Breast epithelium (tissue), 4 donors: ENCODE results near the gene MLX. TPM values are rescaled to one million over a fixed set of nuclear protein-coding genes. Genes with fewer than 3 reads are reported as not detected.

Source experiments
- DNase-seq, 2 donors: peaks; one replicate each; pipeline ENCODE4 v3.0.0-alpha.2; 2019; ENCODE audit warnings: low spot score in 2 of 2
- H3K27ac ChIP-seq, 2 donors: fragments of 200-600 bp; sonication (generic) in 1 of 2; one replicate each; pipeline ENCODE4 v1.5.1; 2016 to 2019; ENCODE audit warnings: mild to moderate bottlenecking in 1 of 2
- H3K27me3 ChIP-seq, 2 donors: fragments of 200-600 bp; sonication (generic) in 1 of 2; one replicate each; pipeline versions ENCODE4 v1.5.1 to v1.6.0; 2017 to 2019; ENCODE audit warnings: control low read depth in 1 of 2, mild to moderate bottlenecking in 1 of 2
- H3K36me3 ChIP-seq: fragments of 200-600 bp; one replicate; pipeline ENCODE4 v1.5.1; 2019
- H3K4me1 ChIP-seq, 2 donors: fragments of 200-600 bp; sonication (generic); one replicate each; pipeline ENCODE4 v1.5.1; 2016 to 2019; ENCODE audit warnings: control low read depth in 1 of 2
- H3K4me3 ChIP-seq, 3 donors: fragments of 200-600 bp; sonication (generic); 1 replicate in 2 of 3; 2 replicates in 1 of 3; pipeline ENCODE4 v1.5.1; 2016 to 2019; ENCODE audit warnings: mild to moderate bottlenecking in 3 of 3, moderate library complexity in 2 of 3
- H3K9me3 ChIP-seq, 2 donors: fragments of 200-600 bp; sonication (generic) in 1 of 2; one replicate each; pipeline ENCODE4 v1.5.1; 2016 to 2019; ENCODE audit warnings: control low read depth in 1 of 2
- CTCF ChIP-seq, 3 donors: fragments of 450-650 bp; IDR thresholded peaks; one replicate each; pipeline ENCODE4 v1.5.1; 2016 to 2017; ENCODE audit warnings: antibody characterized with exemption in 3 of 3, mild to moderate bottlenecking in 3 of 3, moderate library complexity in 3 of 3
- POLR2A ChIP-seq: fragments of 450-650 bp; IDR thresholded peaks from one replicate; pipeline ENCODE4 v1.6.1; 2016; ENCODE audit warnings: antibody characterized with exemption, mild to moderate bottlenecking, moderate library complexity
- POLR2AphosphoS5 ChIP-seq, 3 donors: sonication (generic); formaldehyde crosslinking; IDR thresholded peaks; one replicate each; pipeline ENCODE4 v1.6.1; 2017; ENCODE audit warnings: antibody characterized with exemption in 3 of 3
- intact Hi-C: fragments of 100-400 bp; cut with DNase I; formaldehyde crosslinking; loops from one replicate; pipeline ENCODE4 v1.15.1; 2023; ENCODE audit warnings: low total_unique reads
- total RNA-seq, 3 donors: library from RNA; depleted of rRNA; stranded (reverse); fragments of >200 nt; gene quantifications; one replicate each; pipeline ENCODE4 v1.1.0, GENCODE V29; 2016

The MLX gene
- total RNA-seq, 3 donors from 2014 or later, result 27.2 to 49.8 (median 39.4) TPM

GRCh38 chr17:42530952-42531454 lies 35.9 kb upstream of the MLX start:
- TF ChIP-seq POLR2AphosphoS5 (IDR thresholded peaks at IDR 0.05), result no peak
- TF ChIP-seq POLR2A, result no peak
- TF ChIP-seq CTCF (IDR thresholded peaks at IDR 0.05), result no peak
- no peak for DNase-seq
- H3K27ac ChIP-seq, result peak overlapping the region; percentile 78 to 89
- H3K4me1 ChIP-seq, result peaks cover 0 to 8% of the 10 kb centered on the region in 2 donors
- intact Hi-C loops, result no loop called here
- H3K27me3 ChIP-seq, result no peaks in the 10 kb centered on the region
- H3K4me3 ChIP-seq, result no peak overlapping the region
- no peaks in the 10 kb centered on the region for H3K36me3 ChIP-seq
- H3K9me3 ChIP-seq, result no peaks in the 10 kb centered on the region

GRCh38 chr17:42531455-42532354 lies 35.2 kb upstream of the MLX start:
- Histone ChIP-seq H3K27me3 (no peaks in the 10 kb centered on the region), H3K4me1 (peaks cover 0 to 8% of the 10 kb centered on the region in 2 donors), H3K36me3 (no peaks in the 10 kb centered on the region), H3K27ac (peak overlapping the region; percentile 78 to 89), H3K9me3 (no peaks in the 10 kb centered on the region), H3K4me3 (peak overlapping the region; percentile 48 to 76 (median 57))
- DNase-seq, result no peak
- intact Hi-C loops, result no loop called here
- peak in 2 of 3 donors; percentile 29 to 47 for TF ChIP-seq POLR2AphosphoS5 (IDR thresholded peaks at IDR 0.05)
- TF ChIP-seq POLR2A, result no peak
- TF ChIP-seq CTCF (IDR thresholded peaks at IDR 0.05), result peak; percentile 59 to 79 (median 60)

GRCh38 chr17:42535155-42536047 lies 31.5 kb upstream of the MLX start:
- intact Hi-C loops, result no loop called here
- peak overlapping the region; percentile 61 to 92 (median 71) for H3K4me3 ChIP-seq
- H3K36me3 ChIP-seq, result no peaks in the 10 kb centered on the region
- peaks cover 0 to 8% of the 10 kb centered on the region in 2 donors for H3K4me1 ChIP-seq
- TF ChIP-seq POLR2A, result no peak
- TF ChIP-seq CTCF (IDR thresholded peaks at IDR 0.05), result no peak
- no peak for TF ChIP-seq POLR2AphosphoS5 (IDR thresholded peaks at IDR 0.05)
- H3K9me3 ChIP-seq, result no peaks in the 10 kb centered on the region
- no peak for DNase-seq
- H3K27ac ChIP-seq, result peak overlapping the region; percentile 92 to 98
- H3K27me3 ChIP-seq, result no peaks in the 10 kb centered on the region

GRCh38 chr17:42536048-42536371 lies 30.9 kb upstream of the MLX start, which contains the start of gene NAGLU:
Gene NAGLU, plus strand, starts transcription at chr17:42536241. Its CDS starts 32 bp downstream, at chr17:42536273.
- DNase-seq, result peak; percentile 90 to 96
- TF ChIP-seq POLR2A, result peak; percentile 48
- TF ChIP-seq POLR2AphosphoS5 (IDR thresholded peaks at IDR 0.05), result peak; percentile 94 to 98 (median 97)
- no peak for TF ChIP-seq CTCF (IDR thresholded peaks at IDR 0.05)
- Histone ChIP-seq H3K4me1 (peaks cover 0 to 8% of the 10 kb centered on the region in 2 donors), H3K27me3 (no peaks in the 10 kb centered on the region), H3K4me3 (peak within 1 kb of the TSS; percentile 61 to 92 (median 71)), H3K36me3 (no peaks in the 10 kb centered on the region), H3K27ac (peak within 1 kb of the TSS; percentile 92 to 98), H3K9me3 (no peaks in the 10 kb centered on the region)
- intact Hi-C loops, result no loop called here
